ENCODE results near the gene ABCG2.
"Not testable (repeated sequence)": the region's sequence is repeated elsewhere in the genome, so short reads cannot be mapped to it uniquely, and the experiment has no call there.

Gene ABCG2

DNA sequence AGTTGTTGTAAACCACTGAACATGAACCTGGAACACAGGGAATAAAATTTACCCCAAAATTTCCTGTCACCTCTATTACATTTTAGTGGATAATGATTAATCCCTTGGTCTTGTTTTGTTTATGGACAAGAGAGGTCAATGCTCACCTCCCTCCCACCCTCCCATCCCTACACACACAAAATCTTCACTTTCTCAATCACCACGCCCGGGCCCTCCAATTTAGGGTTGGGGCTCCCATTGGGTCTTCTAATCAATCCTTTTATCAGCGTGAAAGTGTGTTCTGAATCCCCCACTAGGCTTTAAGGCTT, 23.1 kb downstream of the ABCG2 start:
- DNase-seq (ENCODE audit: low read depth): no peak
- TF ChIP-seq, protein P1, sequence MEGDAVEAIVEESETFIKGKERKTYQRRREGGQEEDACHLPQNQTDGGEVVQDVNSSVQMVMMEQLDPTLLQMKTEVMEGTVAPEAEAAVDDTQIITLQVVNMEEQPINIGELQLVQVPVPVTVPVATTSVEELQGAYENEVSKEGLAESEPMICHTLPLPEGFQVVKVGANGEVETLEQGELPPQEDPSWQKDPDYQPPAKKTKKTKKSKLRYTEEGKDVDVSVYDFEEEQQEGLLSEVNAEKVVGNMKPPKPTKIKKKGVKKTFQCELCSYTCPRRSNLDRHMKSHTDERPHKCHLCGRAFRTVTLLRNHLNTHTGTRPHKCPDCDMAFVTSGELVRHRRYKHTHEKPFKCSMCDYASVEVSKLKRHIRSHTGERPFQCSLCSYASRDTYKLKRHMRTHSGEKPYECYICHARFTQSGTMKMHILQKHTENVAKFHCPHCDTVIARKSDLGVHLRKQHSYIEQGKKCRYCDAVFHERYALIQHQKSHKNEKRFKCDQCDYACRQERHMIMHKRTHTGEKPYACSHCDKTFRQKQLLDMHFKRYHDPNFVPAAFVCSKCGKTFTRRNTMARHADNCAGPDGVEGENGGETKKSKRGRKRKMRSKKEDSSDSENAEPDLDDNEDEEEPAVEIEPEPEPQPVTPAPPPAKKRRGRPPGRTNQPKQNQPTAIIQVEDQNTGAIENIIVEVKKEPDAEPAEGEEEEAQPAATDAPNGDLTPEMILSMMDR (conservative IDR thresholded peaks at IDR 0.05; ENCODE audit: low read depth, low read length): no peak

DNA sequence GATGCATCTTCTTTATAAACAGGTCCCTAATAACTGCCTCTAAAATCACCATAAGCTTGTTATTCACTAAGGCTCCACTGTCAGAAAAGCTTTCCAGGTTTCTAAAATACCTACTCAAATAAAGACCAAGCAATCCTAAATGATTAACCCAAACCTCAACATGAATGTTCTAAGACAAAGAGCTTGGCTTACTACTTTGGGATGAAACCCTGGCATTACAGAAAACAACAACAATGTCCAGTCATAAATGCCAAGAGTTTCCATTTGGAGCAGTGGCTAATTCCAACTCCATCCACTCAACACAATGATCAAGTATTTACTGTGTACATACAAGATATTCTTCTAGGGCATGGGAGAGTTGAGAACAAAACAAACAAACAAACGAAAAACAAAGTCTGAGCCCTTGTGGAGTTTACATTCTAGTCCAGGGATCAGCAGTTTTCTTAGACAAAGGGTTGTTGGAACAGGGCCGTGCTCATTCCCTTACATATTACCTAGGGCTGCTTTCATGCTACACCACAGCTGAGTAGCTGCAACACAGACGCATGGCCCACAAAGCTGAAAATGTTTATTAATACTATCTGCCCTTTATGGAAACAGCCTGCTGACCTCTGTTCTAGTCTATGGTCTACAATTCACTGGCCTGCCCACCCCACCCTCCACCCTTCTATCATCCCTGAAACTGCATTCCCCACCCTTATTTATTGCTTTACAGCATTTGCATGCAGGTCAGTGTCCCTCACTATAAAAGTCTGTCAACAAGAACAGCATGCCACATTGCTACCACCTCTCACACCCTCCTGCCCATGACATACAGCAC, 23.7 kb downstream of the ABCG2 start:
- no peak for DNase-seq (ENCODE audit: low read depth)
- H3K4me3 ChIP-seq (ENCODE audit: low read length): no peak overlapping the region
- TF ChIP-seq, protein P1 (conservative IDR thresholded peaks at IDR 0.05; ENCODE audit: low read depth, low read length): no peak

More for the DNA sequence above, 23.1 kb downstream of the ABCG2 start:
- H3K4me3 ChIP-seq (ENCODE audit: low read length): no peak overlapping the region

- H3K4me3 ChIP-seq (ENCODE audit: low read length): no peak overlapping the region
- no peak for DNase-seq (ENCODE audit: low read depth)
- TF ChIP-seq, protein P1 (conservative IDR thresholded peaks at IDR 0.05; ENCODE audit: low read depth, low read length): no peak
These were observed 24.3 kb downstream of the ABCG2 start for GRCh38 chr4:88134111-88134510.

GRCh38 chr4:88130544-88131305, 27.7 kb downstream of the ABCG2 start:
- H3K4me3 ChIP-seq (ENCODE audit: low read length): no peak overlapping the region
- DNase-seq (ENCODE audit: low read depth): peak; percentile 74
- TF ChIP-seq, protein P1 (conservative IDR thresholded peaks at IDR 0.05; ENCODE audit: low read depth, low read length): no peak

GRCh38 chr4:88130003-88130402, 28.4 kb downstream of the ABCG2 start:
- no peak for DNase-seq (ENCODE audit: low read depth)
- TF ChIP-seq, protein P1 (conservative IDR thresholded peaks at IDR 0.05; ENCODE audit: low read depth, low read length): no peak
- no peak overlapping the region for H3K4me3 ChIP-seq (ENCODE audit: low read length)

- not testable (repeated sequence) for DNase-seq (ENCODE audit: low read depth); H3K4me3 ChIP-seq (ENCODE audit: low read length)
These were observed 36.2 kb downstream of the ABCG2 start for GRCh38 chr4:88122260-88122659.

- DNase-seq (ENCODE audit: low read depth): no peak
- no peak overlapping the region for H3K4me3 ChIP-seq (ENCODE audit: low read length)
- TF ChIP-seq, protein P1 (conservative IDR thresholded peaks at IDR 0.05; ENCODE audit: low read depth, low read length): no peak
These were observed 38.5 kb downstream of the ABCG2 start for GRCh38 chr4:88119943-88120342.

Measured in retinal pigment epithelial cell (primary cell).